ENCODE measurements around the gene NLRP7.
"Not testable (repeated sequence)": the region's sequence is repeated elsewhere in the genome, so short reads cannot be mapped to it uniquely, and the experiment has no call there.

Gene NLRP7

GRCh38 chr19:54947381-54947780 is at the start of gene NLRP7:
TSS of gene NLRP7 (minus strand) at chr19:54947530.
- no peak within 1 kb of the TSS for H3K27ac ChIP-seq
- DNase-seq (ENCODE audit: low read depth, low spot score): no peak

GRCh38 chr19:54995561-54995960 is 48.2 kb upstream of the NLRP7 start:
- H3K27ac ChIP-seq: no peak overlapping the region
- no peak for DNase-seq (ENCODE audit: low read depth, low spot score)

GRCh38 chr19:54989531-54989930 is 42.2 kb upstream of the NLRP7 start:
- not testable (repeated sequence) for DNase-seq (ENCODE audit: low read depth, low spot score); H3K27ac ChIP-seq

- not testable (repeated sequence) for DNase-seq (ENCODE audit: low read depth, low spot score); H3K27ac ChIP-seq
Measured at GRCh38 chr19:54982562-54982961, 35.2 kb upstream of the NLRP7 start.

GRCh38 chr19:54973229-54974090 is 26.1 kb upstream of the NLRP7 start:
- not testable (repeated sequence) for DNase-seq (ENCODE audit: low read depth, low spot score)

GRCh38 chr19:54971446-54971845 is 24.1 kb upstream of the NLRP7 start:
- DNase-seq (ENCODE audit: low read depth, low spot score); H3K27ac ChIP-seq: not testable (repeated sequence)

More at GRCh38 chr19:54973229-54974090, 26.1 kb upstream of the NLRP7 start:
- H3K27ac ChIP-seq: not testable (repeated sequence)

GRCh38 chr19:54969647-54970046 is 22.3 kb upstream of the NLRP7 start:
- H3K27ac ChIP-seq: no peak overlapping the region
- DNase-seq (ENCODE audit: low read depth, low spot score): no peak

GRCh38 chr19:54967611-54968010 is 20.3 kb upstream of the NLRP7 start:
- no peak for DNase-seq (ENCODE audit: low read depth, low spot score)
- no peak overlapping the region for H3K27ac ChIP-seq

GRCh38 chr19:54965055-54965454 is 17.7 kb upstream of the NLRP7 start:
- not testable (repeated sequence) for H3K27ac ChIP-seq; DNase-seq (ENCODE audit: low read depth, low spot score)

GRCh38 chr19:54959840-54960239 is 12.5 kb upstream of the NLRP7 start:
- H3K27ac ChIP-seq: no peak overlapping the region
- DNase-seq (ENCODE audit: low read depth, low spot score): no peak

GRCh38 chr19:54955376-54955775 is 8.0 kb upstream of the NLRP7 start:
- no peak for DNase-seq (ENCODE audit: low read depth, low spot score)
- H3K27ac ChIP-seq: no peak overlapping the region

- not testable (repeated sequence) for H3K27ac ChIP-seq; DNase-seq (ENCODE audit: low read depth, low spot score)
Measured at GRCh38 chr19:54953345-54953713, 6.0 kb upstream of the NLRP7 start.

GRCh38 chr19:54952591-54953344 is 5.4 kb upstream of the NLRP7 start:
- H3K27ac ChIP-seq: no peak overlapping the region
- no peak for DNase-seq (ENCODE audit: low read depth, low spot score)

- DNase-seq (ENCODE audit: low read depth, low spot score); H3K27ac ChIP-seq: not testable (repeated sequence)
Measured at GRCh38 chr19:54950580-54950979, 3.2 kb upstream of the NLRP7 start.

- H3K27ac ChIP-seq: no peak overlapping the region
- no peak for DNase-seq (ENCODE audit: low read depth, low spot score)
Measured at GRCh38 chr19:54949412-54949811, 2.1 kb upstream of the NLRP7 start.

- not testable (repeated sequence) for DNase-seq (ENCODE audit: low read depth, low spot score); H3K27ac ChIP-seq
Measured at GRCh38 chr19:54943772-54944361, 3.5 kb downstream of the NLRP7 start.

GRCh38 chr19:54939538-54939937 is 7.8 kb downstream of the NLRP7 start:
- not testable (repeated sequence) for DNase-seq (ENCODE audit: low read depth, low spot score); H3K27ac ChIP-seq

GRCh38 chr19:54938906-54939305 is 8.4 kb downstream of the NLRP7 start:
- no peak for DNase-seq (ENCODE audit: low read depth, low spot score)
- no peak overlapping the region for H3K27ac ChIP-seq

- DNase-seq (ENCODE audit: low read depth, low spot score): no peak
- no peak overlapping the region for H3K27ac ChIP-seq
Measured at GRCh38 chr19:54937926-54938325, 9.4 kb downstream of the NLRP7 start.

GRCh38 chr19:54928299-54928698 is 19.0 kb downstream of the NLRP7 start:
- H3K27ac ChIP-seq: no peak overlapping the region
- DNase-seq (ENCODE audit: low read depth, low spot score): no peak

- H3K27ac ChIP-seq: no peak overlapping the region
- DNase-seq (ENCODE audit: low read depth, low spot score): no peak
Measured at GRCh38 chr19:54923276-54923675, 24.1 kb downstream of the NLRP7 start.

Data from epithelial cell of prostate (primary cell).